Vagina (tissue), 2 donors: ENCODE data around the gene LRRC8C.

Source experiments
- CTCF ChIP-seq, 3 experiments: fragments of 450-650 bp in 2 of 3; fragments of 200-600 bp in 1 of 3; sonication (generic) in 1 of 3; IDR thresholded peaks; one replicate each; pipeline ENCODE4 v1.5.1; 2017 to 2019; ENCODE audit warnings: antibody characterized with exemption in 3 of 3, mild to moderate bottlenecking in 2 of 3, moderate library complexity in 2 of 3
- POLR2A ChIP-seq, 2 donors: fragments of 450-650 bp; IDR thresholded peaks; one replicate each; pipeline ENCODE4 v1.6.1; 2017; ENCODE audit warnings: antibody characterized with exemption in 2 of 2, mild to moderate bottlenecking in 2 of 2, moderate library complexity in 2 of 2
- POLR2AphosphoS5 ChIP-seq, 2 donors: sonication (generic); formaldehyde crosslinking; IDR thresholded peaks; one replicate each; pipeline ENCODE4 v1.9.0; 2017; ENCODE audit warnings: antibody characterized with exemption in 2 of 2, mild to moderate bottlenecking in 2 of 2, low read depth in 1 of 2; ENCODE audit not compliant: insufficient read depth in 1 of 2

GRCh38 chr1:89633248-89633799 is 404 bp downstream of the LRRC8C start:
- TF ChIP-seq POLR2A (IDR thresholded peaks at IDR 0.05) (no peak), CTCF (IDR thresholded peaks at IDR 0.05) (no peak), POLR2AphosphoS5 (IDR thresholded peaks at IDR 0.05; ENCODE audit: insufficient read depth in 1 of 2, low read depth in 1 of 2) (peak in 1 of 2 donors; percentile 35)
